Keratinocyte (primary cell): ENCODE results near the gene DBP.

Source experiments
- CTCF ChIP-seq, 3 experiments: IDR thresholded peaks in 1 of 3; conservative IDR thresholded peaks in 1 of 3; optimal IDR thresholded peaks in 1 of 3; 2 replicates in 2 of 3; 3 replicates in 1 of 3; pipeline versions ENCODE3 to v1.5.1; 2011; ENCODE audit warnings: low read length in 3 of 3, mild to moderate bottlenecking in 3 of 3, moderate library complexity in 2 of 3, control low read depth in 1 of 3, inconsistent platforms in 1 of 3; ENCODE audit not compliant: insufficient read depth in 2 of 3; ENCODE audit errors: extremely low read depth in 1 of 3
- EZH2 ChIP-seq: IDR thresholded peaks from one replicate; pipeline ENCODE4 v1.6.1; 2012; ENCODE audit warnings: inconsistent platforms, mild to moderate bottlenecking, low read length, moderate library complexity

- TF ChIP-seq CTCF (optimal IDR thresholded peaks at IDR 0.05 in 1 of 3, IDR thresholded peaks at IDR 0.05 in 1 of 3, conservative IDR thresholded peaks at IDR 0.05 in 1 of 3; ENCODE audit: extremely low read depth in 1 of 3, insufficient read depth in 2 of 3, low read length in 3 of 3) = no peak
- TF ChIP-seq EZH2 = no peak
These were observed 33.3 kb downstream of the DBP start for GRCh38 chr19:48603850-48604249.
